IMR-90 (cell line): ENCODE measurements around the gene TRPV4. TPM values are rescaled to one million over a fixed set of nuclear protein-coding genes. Genes with fewer than 3 reads are reported as not detected.

Experiments used
- ATAC-seq: fragments of 200-7000 bp; cut with Tn5 transposase; 2 replicates; pipeline ENCODE4 v1.9.1; 2020; ENCODE audit warnings: low read depth, mild to moderate bottlenecking, moderate library complexity
- BruUV-seq: library from RNA; stranded (reverse); fragments of 400-500 nt; replicated peaks from 2 replicates; lab custom pipeline; 2021; lab: Mats Ljungman, UMichigan
- CTCF ChIA-PET: fragments of 300-600 bp; formaldehyde crosslinking; extraction: SDS; loops from one replicate; lab custom pipeline; 2021; ENCODE audit warnings: antibody characterized with exemption; lab: Yijun Ruan, JAX
- POLR2A ChIA-PET: fragments of 300-600 bp; sonication (Branson Sonifier 250); formaldehyde crosslinking; loops from one replicate; lab custom pipeline; 2022; ENCODE audit warnings: antibody characterized with exemption; ENCODE audit not compliant: unreplicated experiment; lab: Charles Lee
- DNase-seq: peaks from one replicate; pipeline ENCODE4 v3.0.0; 2013
- H2AFZ ChIP-seq: replicated peaks from 2 replicates; pipeline ENCODE3; 2013; ENCODE audit warnings: low read length, mild to moderate bottlenecking; ENCODE audit not compliant: poor library complexity
- H2AK5ac ChIP-seq: 2 replicates; pipeline ENCODE4 v1.6.1; 2013; ENCODE audit warnings: low read depth, low read length, inconsistent platforms
- H2AK9ac ChIP-seq: replicated peaks from 2 replicates; pipeline ENCODE3; 2013; ENCODE audit warnings: mild to moderate bottlenecking, low read depth, low read length, moderate library complexity; ENCODE audit not compliant: poor library complexity
- H2BK120ac ChIP-seq: 2 replicates; pipeline ENCODE4 v1.6.1; 2013; ENCODE audit warnings: low read depth, low read length, inconsistent platforms
- H2BK15ac ChIP-seq: 3 replicates; pipeline ENCODE4 v1.6.1; 2013; ENCODE audit warnings: low read depth, low read length, inconsistent platforms
- H2BK20ac ChIP-seq: 2 replicates; pipeline ENCODE4 v1.6.1; 2013; ENCODE audit warnings: low read depth, mild to moderate bottlenecking, inconsistent platforms, low read length, moderate library complexity
- H2BK5ac ChIP-seq: 2 replicates; pipeline ENCODE4 v1.6.1; 2013; ENCODE audit warnings: mild to moderate bottlenecking, low read depth, low read length, inconsistent platforms; ENCODE audit not compliant: poor library complexity, severe bottlenecking
- H3K14ac ChIP-seq: replicated peaks from 2 replicates; pipeline ENCODE4 v1.6.1; 2013; ENCODE audit warnings: low read depth, low read length, inconsistent platforms
- H3K18ac ChIP-seq: 2 replicates; pipeline ENCODE4 v1.6.1; 2013; ENCODE audit warnings: low read depth, low read length, control low read depth
- H3K23ac ChIP-seq: 2 replicates; pipeline ENCODE4 v1.6.1; 2013; ENCODE audit warnings: low read depth, low read length, inconsistent platforms
- H3K27ac ChIP-seq: 2 replicates; pipeline ENCODE4 v1.5.1; 2013; ENCODE audit warnings: mild to moderate bottlenecking, control low read depth, low read length; ENCODE audit not compliant: insufficient read depth
- H3K27me3 ChIP-seq: 2 replicates; pipeline ENCODE4 v1.6.1; 2013; ENCODE audit warnings: low read length; ENCODE audit not compliant: control insufficient read depth, insufficient read depth
- H3K36me3 ChIP-seq: 2 replicates; pipeline ENCODE4 v1.6.1; 2013; ENCODE audit warnings: low read length, mixed read lengths; ENCODE audit not compliant: control insufficient read depth, insufficient read depth
- H3K4ac ChIP-seq: 2 replicates; pipeline ENCODE4 v1.6.1; 2013; ENCODE audit warnings: low read depth, low read length, inconsistent platforms
- H3K4me1 ChIP-seq: 2 replicates; pipeline ENCODE4 v1.6.1; 2013; ENCODE audit warnings: low read length, mixed read lengths; ENCODE audit not compliant: control insufficient read depth, insufficient read depth
- H3K4me2 ChIP-seq: 2 replicates; pipeline ENCODE4 v1.6.1; 2013; ENCODE audit warnings: low read depth, mild to moderate bottlenecking, control low read depth, low read length, moderate library complexity
- H3K4me3 ChIP-seq: 2 replicates; pipeline ENCODE4 v1.5.1; 2013; ENCODE audit warnings: low read depth, mild to moderate bottlenecking, control low read depth, low read length, moderate library complexity; ENCODE audit not compliant: insufficient read depth
- H3K56ac ChIP-seq: 2 replicates; pipeline ENCODE4 v1.6.1; 2013; ENCODE audit warnings: low read length, inconsistent platforms; ENCODE audit not compliant: insufficient read depth; ENCODE audit errors: extremely low read depth
- H3K79me1 ChIP-seq, 2 experiments: 2 replicates each; pipeline ENCODE4 v1.6.1; 2013; ENCODE audit warnings: low read length in 2 of 2, inconsistent platforms in 1 of 2, low read depth in 1 of 2
- H3K9ac ChIP-seq: 2 replicates; pipeline ENCODE4 v1.6.1; 2013; ENCODE audit warnings: low read depth, low read length, control low read depth
- H3K9me1 ChIP-seq: 2 replicates; pipeline ENCODE4 v1.6.1; 2013; ENCODE audit warnings: low read length, inconsistent platforms; ENCODE audit not compliant: insufficient read depth
- H3K9me3 ChIP-seq: 2 replicates; pipeline ENCODE4 v1.6.1; 2013; ENCODE audit warnings: low read length; ENCODE audit not compliant: control insufficient read depth, insufficient read depth
- H4K20me1 ChIP-seq: 2 replicates; pipeline ENCODE4 v1.6.1; 2013; ENCODE audit warnings: low read length, inconsistent platforms; ENCODE audit not compliant: insufficient read depth
- H4K5ac ChIP-seq: 2 replicates; pipeline ENCODE4 v1.6.1; 2013; ENCODE audit warnings: mild to moderate bottlenecking, low read depth, low read length, control low read depth
- H4K8ac ChIP-seq, 2 experiments: 2 replicates each; pipeline ENCODE4 v1.6.1; 2013; ENCODE audit warnings: low read depth in 2 of 2, low read length in 2 of 2, control low read depth in 1 of 2, inconsistent platforms in 1 of 2
- H4K91ac ChIP-seq: 2 replicates; pipeline ENCODE4 v1.6.1; 2013; ENCODE audit warnings: low read depth, low read length, inconsistent platforms; ENCODE audit not compliant: insufficient read depth
- BHLHE40 ChIP-seq: fragments of 150-350 bp; IDR thresholded peaks from 2 replicates; pipeline ENCODE4 v1.6.1; 2016; ENCODE audit warnings: mild to moderate bottlenecking, low read depth, low read length
- CEBPB ChIP-seq: IDR thresholded peaks from 2 replicates; pipeline ENCODE4 v1.6.1; 2012; ENCODE audit warnings: low read depth, low read length, improper control_type of control experiment
- CHD1 ChIP-seq: IDR thresholded peaks from 2 replicates; pipeline ENCODE4 v1.6.1; 2012; ENCODE audit warnings: low read depth, low read length, improper control_type of control experiment
- FOS ChIP-seq: fragments of 150-350 bp; IDR thresholded peaks from 2 replicates; pipeline ENCODE4 v1.6.1; 2016; ENCODE audit warnings: low read depth, low read length
- MAFK ChIP-seq: IDR thresholded peaks from 2 replicates; pipeline ENCODE4 v1.6.1; 2012; ENCODE audit warnings: low read depth, low read length, improper control_type of control experiment
- MAZ ChIP-seq: IDR thresholded peaks from 2 replicates; pipeline ENCODE4 v1.6.1; 2012; ENCODE audit warnings: low read depth, mild to moderate bottlenecking, low read length, improper control_type of control experiment, moderate library complexity, borderline replicate concordance
- MXI1 ChIP-seq: IDR thresholded peaks from 2 replicates; pipeline ENCODE4 v1.6.1; 2012; ENCODE audit warnings: low read depth, mild to moderate bottlenecking, low read length, moderate library complexity, borderline replicate concordance
- NFE2L2 ChIP-seq: fragments of 150-350 bp; IDR thresholded peaks from 2 replicates; pipeline ENCODE4 v1.6.1; 2016; ENCODE audit warnings: low read depth, mild to moderate bottlenecking, low read length
- POLR2A ChIP-seq: IDR thresholded peaks from 2 replicates; pipeline ENCODE4 v1.6.1; 2012; ENCODE audit warnings: mild to moderate bottlenecking, low read depth, low read length
- RAD21 ChIP-seq: IDR thresholded peaks from 2 replicates; pipeline ENCODE4 v1.6.1; 2012; ENCODE audit warnings: low read length, improper control_type of control experiment
- RCOR1 ChIP-seq: IDR thresholded peaks from 2 replicates; pipeline ENCODE4 v1.6.1; 2012; ENCODE audit warnings: mild to moderate bottlenecking, low read length, improper control_type of control experiment; ENCODE audit not compliant: insufficient replicate concordance
- SMC3 ChIP-seq: fragments of 150-350 bp; IDR thresholded peaks from 2 replicates; pipeline ENCODE4 v1.6.1; 2016; ENCODE audit warnings: low read depth, mild to moderate bottlenecking, antibody characterized with exemption, low read length, moderate library complexity
- WGBS, 2 experiments: methylation state at CpG; one replicate each; pipeline versions ENCODE4 v1.1.5 to v1.1.7; 2013; ENCODE audit warnings: missing lambda C conversion rate in 2 of 2; ENCODE audit not compliant: insufficient read length in 1 of 2; ENCODE audit errors: extremely low coverage in 2 of 2; 5-methylcytosine and 5-hydroxymethylcytosine counted together
- dilution Hi-C: fragments of 300-500 bp; cut with HindIII; formaldehyde crosslinking; loops from one replicate; pipeline ENCODE4 v1.14.3; 2018; ENCODE audit warnings: low sequenced_read_pairs; ENCODE audit not compliant: unreplicated experiment
- in situ Hi-C: fragments of 300-500 bp; cut with MboI; formaldehyde crosslinking; loops from 3 replicates; pipeline ENCODE4 v1.14.3; 2019; ENCODE audit warnings: low sequenced_read_pairs, inconsistent platforms, mixed read lengths
- intact Hi-C: fragments of 100-400 bp; cut with micrococcal nuclease; formaldehyde crosslinking; loops from 2 replicates; pipeline ENCODE4 v1.10.0; 2022
- polyA plus RNA-seq, 3 experiments: library from polyadenylated mRNA; depleted of rRNA; stranded (reverse); fragments of >200 nt; gene quantifications; 2 replicates each; pipeline ENCODE4 v1.2.3, GENCODE V29; 2012; ENCODE audit warnings: low replicate concordance in 1 of 3
- total RNA-seq: library from RNA; depleted of rRNA; stranded (reverse); fragments of >200 nt; gene quantifications from 2 replicates; pipeline ENCODE4 v1.2.3, GENCODE V29; 2012
- TF ChIP-seq, protein P1 (sequence below): fragments of 150-350 bp; IDR thresholded peaks from 2 replicates; pipeline ENCODE4 v1.6.1; 2017; ENCODE audit warnings: mild to moderate bottlenecking, antibody characterized with exemption, low read length, low read depth
- TF ChIP-seq, protein P2 (sequence below): fragments of 150-350 bp; IDR thresholded peaks from 2 replicates; pipeline ENCODE4 v1.6.1; 2016; ENCODE audit warnings: low read depth, mild to moderate bottlenecking, low read length, moderate library complexity, borderline replicate concordance
- TF ChIP-seq, protein P3 (sequence below): conservative IDR thresholded peaks from 2 replicates; pipeline ENCODE4 v1.5.1; 2012; ENCODE audit warnings: mild to moderate bottlenecking, low read depth, low read length, improper control_type of control experiment

The TRPV4 gene
- total and polyA plus RNA-seq, 2 of the 4 experiments (the other 2 are of a cell fraction): 1.1 to 6.1 TPM

DNA sequence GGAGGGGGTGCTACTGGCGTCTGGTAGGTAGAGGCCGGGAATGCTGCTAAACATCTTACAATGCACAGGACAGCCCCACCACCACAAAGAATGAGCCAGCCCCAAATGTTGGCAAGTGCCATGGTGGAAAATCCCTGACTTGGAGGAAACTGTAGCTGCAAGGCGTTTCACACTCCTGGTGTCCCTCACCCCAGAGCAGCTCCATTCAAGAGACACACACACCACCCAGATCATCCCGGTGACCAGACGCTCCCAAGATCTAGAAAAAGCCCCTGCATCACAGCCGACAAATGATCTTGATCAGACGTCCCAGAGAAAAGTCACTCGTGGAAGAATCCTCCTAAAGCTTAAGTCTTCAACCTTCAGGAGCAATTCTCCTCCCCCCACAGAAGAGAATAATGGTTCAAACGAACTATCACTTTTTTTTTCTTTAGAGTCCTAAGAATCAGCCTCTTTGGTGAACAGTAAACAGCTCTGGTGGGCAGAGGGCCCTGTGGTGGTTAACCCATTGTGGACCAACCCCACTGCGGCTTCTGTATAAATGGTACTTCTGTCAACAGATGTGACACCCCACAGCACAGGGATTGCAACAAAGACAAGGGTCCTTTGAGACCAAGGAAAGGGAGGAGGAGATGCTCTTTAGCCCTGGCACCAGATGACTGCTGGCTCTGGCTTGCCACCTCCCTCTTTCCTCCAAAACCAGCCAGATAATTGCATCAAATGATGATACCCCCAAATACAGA is 44.5 kb upstream of the TRPV4 start:
- Histone ChIP-seq H3K27me3 (no peaks in the 10 kb centered on the region), H3K23ac (0 out of 2 replicates have a peak overlapping the region, but pooled peaks have one; percentile 14), H4K20me1 (peaks cover 34% of the 10 kb centered on the region), H2BK20ac (no peak overlapping the region), H4K91ac (no peak overlapping the region), H3K4me1 (peaks cover 10% of the 10 kb centered on the region), H3K9me3 (no peaks in the 10 kb centered on the region), H2AFZ (no peak overlapping the region), H3K4me2 (no peak overlapping the region), H2BK5ac (no peak overlapping the region), H3K36me3 (no peaks in the 10 kb centered on the region), H3K9ac (no peak overlapping the region), H3K4me3 (no peak overlapping the region), H2BK15ac (no peak overlapping the region), H2AK5ac (no peak overlapping the region), H4K5ac (no peak overlapping the region), H3K18ac (no peak overlapping the region), H2AK9ac (no peak overlapping the region), H3K27ac (no peak overlapping the region), H2BK120ac (no peak overlapping the region), H3K4ac (no peak overlapping the region), H3K79me1 (peaks cover 35 to 66% of the 10 kb centered on the region in 2 experiments), H3K56ac (no peak overlapping the region), H3K9me1 (peaks cover 24% of the 10 kb centered on the region), H3K14ac (no peak overlapping the region), H4K8ac (no peak overlapping the region)
- DNase-seq (no peak), ATAC-seq (no peak)
- WGBS, 2 experiments: 56% methylated on average over 3 of the region's 10 CpGs; no CpG with 5 or more reads in 1 of the 2 experiments
- dilution Hi-C loops: no loop called here
- CTCF ChIA-PET: interaction anchor here (0.7 kb wide), 1 partner anchor 25 kb away, joined by 3 read pairs; no protein-coding TSS in a partner anchor
- in situ Hi-C loops: no loop called here
- TF ChIP-seq, protein P1, sequence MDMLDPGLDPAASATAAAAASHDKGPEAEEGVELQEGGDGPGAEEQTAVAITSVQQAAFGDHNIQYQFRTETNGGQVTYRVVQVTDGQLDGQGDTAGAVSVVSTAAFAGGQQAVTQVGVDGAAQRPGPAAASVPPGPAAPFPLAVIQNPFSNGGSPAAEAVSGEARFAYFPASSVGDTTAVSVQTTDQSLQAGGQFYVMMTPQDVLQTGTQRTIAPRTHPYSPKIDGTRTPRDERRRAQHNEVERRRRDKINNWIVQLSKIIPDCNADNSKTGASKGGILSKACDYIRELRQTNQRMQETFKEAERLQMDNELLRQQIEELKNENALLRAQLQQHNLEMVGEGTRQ: no peak
- TF ChIP-seq SMC3 (no peak), RCOR1 (no peak), MAZ (no peak), CHD1 (no peak), NFE2L2 (no peak), MXI1 (no peak), RAD21 (no peak), FOS (no peak), CEBPB (no peak), MAFK (no peak), BHLHE40 (no peak), POLR2A (no peak)
- TF ChIP-seq, protein P2, sequence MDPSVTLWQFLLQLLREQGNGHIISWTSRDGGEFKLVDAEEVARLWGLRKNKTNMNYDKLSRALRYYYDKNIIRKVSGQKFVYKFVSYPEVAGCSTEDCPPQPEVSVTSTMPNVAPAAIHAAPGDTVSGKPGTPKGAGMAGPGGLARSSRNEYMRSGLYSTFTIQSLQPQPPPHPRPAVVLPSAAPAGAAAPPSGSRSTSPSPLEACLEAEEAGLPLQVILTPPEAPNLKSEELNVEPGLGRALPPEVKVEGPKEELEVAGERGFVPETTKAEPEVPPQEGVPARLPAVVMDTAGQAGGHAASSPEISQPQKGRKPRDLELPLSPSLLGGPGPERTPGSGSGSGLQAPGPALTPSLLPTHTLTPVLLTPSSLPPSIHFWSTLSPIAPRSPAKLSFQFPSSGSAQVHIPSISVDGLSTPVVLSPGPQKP: no peak
- TF ChIP-seq, protein P3, sequence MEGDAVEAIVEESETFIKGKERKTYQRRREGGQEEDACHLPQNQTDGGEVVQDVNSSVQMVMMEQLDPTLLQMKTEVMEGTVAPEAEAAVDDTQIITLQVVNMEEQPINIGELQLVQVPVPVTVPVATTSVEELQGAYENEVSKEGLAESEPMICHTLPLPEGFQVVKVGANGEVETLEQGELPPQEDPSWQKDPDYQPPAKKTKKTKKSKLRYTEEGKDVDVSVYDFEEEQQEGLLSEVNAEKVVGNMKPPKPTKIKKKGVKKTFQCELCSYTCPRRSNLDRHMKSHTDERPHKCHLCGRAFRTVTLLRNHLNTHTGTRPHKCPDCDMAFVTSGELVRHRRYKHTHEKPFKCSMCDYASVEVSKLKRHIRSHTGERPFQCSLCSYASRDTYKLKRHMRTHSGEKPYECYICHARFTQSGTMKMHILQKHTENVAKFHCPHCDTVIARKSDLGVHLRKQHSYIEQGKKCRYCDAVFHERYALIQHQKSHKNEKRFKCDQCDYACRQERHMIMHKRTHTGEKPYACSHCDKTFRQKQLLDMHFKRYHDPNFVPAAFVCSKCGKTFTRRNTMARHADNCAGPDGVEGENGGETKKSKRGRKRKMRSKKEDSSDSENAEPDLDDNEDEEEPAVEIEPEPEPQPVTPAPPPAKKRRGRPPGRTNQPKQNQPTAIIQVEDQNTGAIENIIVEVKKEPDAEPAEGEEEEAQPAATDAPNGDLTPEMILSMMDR: no peak
- BruUV-seq: no TSS peak
- POLR2A ChIA-PET: no interaction called here
- intact Hi-C loops: no loop called here
